ENCODE results near the gene AOPEP. TPM values are rescaled to one million over a fixed set of nuclear protein-coding genes. Genes with fewer than 3 reads are reported as not detected.

The AOPEP gene
- total RNA-seq, 1 donor from 2014 or later = 75.3 TPM

DNA sequence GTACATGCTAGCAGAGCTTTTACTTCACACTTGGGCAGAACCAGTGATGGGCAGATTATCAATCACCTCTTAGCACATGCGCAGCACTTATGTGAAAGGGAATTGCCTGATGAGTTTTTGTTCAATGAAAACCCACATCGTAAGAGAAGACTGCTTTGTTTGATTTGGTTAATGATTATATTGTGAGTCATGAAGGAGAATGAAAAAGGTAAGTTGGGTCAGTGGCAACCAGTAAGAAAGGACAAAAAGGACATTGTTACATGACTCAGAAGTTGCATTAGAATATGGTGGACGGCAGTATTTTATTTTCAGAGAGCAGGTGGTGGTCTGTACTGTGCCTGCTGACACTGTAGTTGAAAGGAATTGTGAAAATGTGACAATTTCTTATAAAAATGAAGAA, 127.4 kb downstream of the AOPEP start:
- Mint-ChIP-seq H3K4me3 (ENCODE audit: unreplicated experiment) (no peak overlapping the region), H3K27ac (ENCODE audit: unreplicated experiment) (no peak overlapping the region), H3K27me3 (ENCODE audit: low read depth, unreplicated experiment) (no peaks in the 10 kb centered on the region), H3K9me3 (ENCODE audit: unreplicated experiment) (no peaks in the 10 kb centered on the region), H3K4me1 (ENCODE audit: low read depth, unreplicated experiment) (peaks cover 6% of the 10 kb centered on the region), H3K36me3 (ENCODE audit: low read depth, unreplicated experiment) (peaks cover 1% of the 10 kb centered on the region)
- no peaks in the 10 kb centered on the region for H4K20me1 ChIP-seq (ENCODE audit: insufficient read depth, low read length)
- DNase-seq (ENCODE audit: low read depth) (peak; percentile 47), FAIRE-seq (peak; percentile 78)
- H3K27me3 ChIP-seq (ENCODE audit: insufficient read depth, low read length) = no peaks in the 10 kb centered on the region
- peaks cover 7% of the 10 kb centered on the region for H3K4me1 ChIP-seq (ENCODE audit: insufficient read depth, low read length)
- H3K27ac ChIP-seq (ENCODE audit: low read depth, low read length) = no peak overlapping the region
- H3K9me3 ChIP-seq (ENCODE audit: insufficient read depth, low read depth, low read length) = no peaks in the 10 kb centered on the region
- no peak for TF ChIP-seq EZH2 (IDR thresholded peaks at IDR 0.05; ENCODE audit: insufficient read depth, low read length)
- TF ChIP-seq, protein P1, sequence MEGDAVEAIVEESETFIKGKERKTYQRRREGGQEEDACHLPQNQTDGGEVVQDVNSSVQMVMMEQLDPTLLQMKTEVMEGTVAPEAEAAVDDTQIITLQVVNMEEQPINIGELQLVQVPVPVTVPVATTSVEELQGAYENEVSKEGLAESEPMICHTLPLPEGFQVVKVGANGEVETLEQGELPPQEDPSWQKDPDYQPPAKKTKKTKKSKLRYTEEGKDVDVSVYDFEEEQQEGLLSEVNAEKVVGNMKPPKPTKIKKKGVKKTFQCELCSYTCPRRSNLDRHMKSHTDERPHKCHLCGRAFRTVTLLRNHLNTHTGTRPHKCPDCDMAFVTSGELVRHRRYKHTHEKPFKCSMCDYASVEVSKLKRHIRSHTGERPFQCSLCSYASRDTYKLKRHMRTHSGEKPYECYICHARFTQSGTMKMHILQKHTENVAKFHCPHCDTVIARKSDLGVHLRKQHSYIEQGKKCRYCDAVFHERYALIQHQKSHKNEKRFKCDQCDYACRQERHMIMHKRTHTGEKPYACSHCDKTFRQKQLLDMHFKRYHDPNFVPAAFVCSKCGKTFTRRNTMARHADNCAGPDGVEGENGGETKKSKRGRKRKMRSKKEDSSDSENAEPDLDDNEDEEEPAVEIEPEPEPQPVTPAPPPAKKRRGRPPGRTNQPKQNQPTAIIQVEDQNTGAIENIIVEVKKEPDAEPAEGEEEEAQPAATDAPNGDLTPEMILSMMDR (IDR thresholded peaks at IDR 0.05; ENCODE audit: insufficient read depth, low read depth, low read length) = no peak
- no peak overlapping the region for H2AFZ ChIP-seq (ENCODE audit: low read depth, low read length)
- H3K79me2 ChIP-seq (ENCODE audit: insufficient read depth, low read length) = peaks cover 4% of the 10 kb centered on the region
- no peak overlapping the region for H3K4me3 ChIP-seq (ENCODE audit: insufficient read depth, low read depth, low read length)
- no peaks in the 10 kb centered on the region for H3K36me3 ChIP-seq (ENCODE audit: insufficient read depth, low read length)
- no peak overlapping the region for H3K9ac ChIP-seq (ENCODE audit: low read length)
- peak overlapping the region; percentile 6 for H3K4me2 ChIP-seq (ENCODE audit: low read length)

DNA sequence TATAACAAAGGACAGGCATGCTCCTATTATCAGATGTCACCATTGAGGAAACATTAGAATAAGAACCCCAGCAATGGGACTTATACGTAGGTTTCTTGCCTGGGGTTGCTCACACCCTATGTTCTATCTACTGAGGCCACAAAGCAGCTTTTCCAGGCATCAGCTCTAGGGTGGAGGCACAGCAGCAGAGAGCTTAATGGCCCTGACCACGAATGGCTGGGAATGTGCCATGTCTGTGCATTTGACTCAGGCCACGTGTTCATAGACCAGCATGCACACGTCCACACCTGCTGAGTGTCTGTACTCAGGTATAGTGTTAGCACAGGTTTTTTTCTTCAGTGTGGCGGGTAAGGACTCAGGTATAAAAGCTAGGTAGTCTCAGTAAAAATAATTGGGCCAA, 129.4 kb downstream of the AOPEP start:
- Histone ChIP-seq H4K20me1 (ENCODE audit: insufficient read depth, low read length) (no peaks in the 10 kb centered on the region), H3K9ac (ENCODE audit: low read length) (no peak overlapping the region), H3K36me3 (ENCODE audit: insufficient read depth, low read length) (no peaks in the 10 kb centered on the region), H3K4me2 (ENCODE audit: low read length) (no peak overlapping the region), H3K27me3 (ENCODE audit: insufficient read depth, low read length) (no peaks in the 10 kb centered on the region), H2AFZ (ENCODE audit: low read depth, low read length) (no peak overlapping the region), H3K9me3 (ENCODE audit: insufficient read depth, low read depth, low read length) (no peaks in the 10 kb centered on the region), H3K4me1 (ENCODE audit: insufficient read depth, low read length) (peaks cover 17% of the 10 kb centered on the region), H3K4me3 (ENCODE audit: insufficient read depth, low read depth, low read length) (no peak overlapping the region), H3K27ac (ENCODE audit: low read depth, low read length) (no peak overlapping the region), H3K79me2 (ENCODE audit: insufficient read depth, low read length) (no peaks in the 10 kb centered on the region)
- Mint-ChIP-seq H3K9me3 (ENCODE audit: unreplicated experiment) (peaks cover 2% of the 10 kb centered on the region), H3K36me3 (ENCODE audit: low read depth, unreplicated experiment) (no peaks in the 10 kb centered on the region), H3K4me3 (ENCODE audit: unreplicated experiment) (no peak overlapping the region), H3K27me3 (ENCODE audit: low read depth, unreplicated experiment) (no peaks in the 10 kb centered on the region), H3K4me1 (ENCODE audit: low read depth, unreplicated experiment) (peaks cover 10% of the 10 kb centered on the region), H3K27ac (ENCODE audit: unreplicated experiment) (no peak overlapping the region)
- TF ChIP-seq EZH2 (IDR thresholded peaks at IDR 0.05; ENCODE audit: insufficient read depth, low read length) = no peak
- TF ChIP-seq, protein P1 (IDR thresholded peaks at IDR 0.05; ENCODE audit: insufficient read depth, low read depth, low read length) = no peak
- DNase-seq (ENCODE audit: low read depth) = no peak
- no peak for FAIRE-seq

- no peak for FAIRE-seq
- TF ChIP-seq, protein P1 (IDR thresholded peaks at IDR 0.05; ENCODE audit: insufficient read depth, low read depth, low read length) = no peak
- no peak for TF ChIP-seq EZH2 (IDR thresholded peaks at IDR 0.05; ENCODE audit: insufficient read depth, low read length)
- Histone ChIP-seq H3K4me2 (ENCODE audit: low read length) (no peak overlapping the region), H4K20me1 (ENCODE audit: insufficient read depth, low read length) (no peaks in the 10 kb centered on the region), H3K36me3 (ENCODE audit: insufficient read depth, low read length) (no peaks in the 10 kb centered on the region), H3K4me3 (ENCODE audit: insufficient read depth, low read depth, low read length) (no peak overlapping the region), H3K9ac (ENCODE audit: low read length) (no peak overlapping the region), H2AFZ (ENCODE audit: low read depth, low read length) (no peak overlapping the region), H3K9me3 (ENCODE audit: insufficient read depth, low read depth, low read length) (no peaks in the 10 kb centered on the region), H3K27ac (ENCODE audit: low read depth, low read length) (no peak overlapping the region), H3K4me1 (ENCODE audit: insufficient read depth, low read length) (peaks cover 27% of the 10 kb centered on the region), H3K79me2 (ENCODE audit: insufficient read depth, low read length) (peaks cover 3% of the 10 kb centered on the region), H3K27me3 (ENCODE audit: insufficient read depth, low read length) (no peaks in the 10 kb centered on the region)
- Mint-ChIP-seq H3K27ac (ENCODE audit: unreplicated experiment) (no peak overlapping the region), H3K4me3 (ENCODE audit: unreplicated experiment) (no peak overlapping the region), H3K36me3 (ENCODE audit: low read depth, unreplicated experiment) (peaks cover 9% of the 10 kb centered on the region), H3K4me1 (ENCODE audit: low read depth, unreplicated experiment) (peaks cover 22% of the 10 kb centered on the region), H3K27me3 (ENCODE audit: low read depth, unreplicated experiment) (no peaks in the 10 kb centered on the region), H3K9me3 (ENCODE audit: unreplicated experiment) (peaks cover 6% of the 10 kb centered on the region)
- DNase-seq (ENCODE audit: low read depth) = no peak
Observed at GRCh38 chr9:94857791-94858190, 131.3 kb downstream of the AOPEP start.

Data from astrocyte (in vitro differentiated cells and primary cell).